MM.1S (cell line): ENCODE results near the gene COX17.

Source experiments
- DNase-seq: peaks from one replicate; pipeline ENCODE4 v3.0.0-alpha.2; 2015
- H2AFZ ChIP-seq: fragments of 300-600 bp; sonication (generic); 2 replicates; pipeline ENCODE4 v1.6.0; 2016; ENCODE audit warnings: antibody characterized with exemption, low read length
- H3F3A ChIP-seq: fragments of 300-600 bp; sonication (generic); 2 replicates; pipeline ENCODE4 v1.6.1; 2016; ENCODE audit warnings: mild to moderate bottlenecking, antibody characterized with exemption, low read length, moderate library complexity, mixed read lengths; ENCODE audit not compliant: insufficient read depth
- H3K27ac ChIP-seq: fragments of 300-600 bp; sonication (generic); 2 replicates; pipeline ENCODE4 v1.5.1; 2016; ENCODE audit warnings: mild to moderate bottlenecking, low read length
- H3K27me3 ChIP-seq: fragments of 300-600 bp; sonication (generic); replicated peaks from 2 replicates; pipeline ENCODE4 v1.6.0; 2016; ENCODE audit warnings: low read length; ENCODE audit not compliant: insufficient read depth
- H3K36me3 ChIP-seq: fragments of 300-600 bp; sonication (generic); replicated peaks from 2 replicates; pipeline ENCODE4 v1.6.1; 2016; ENCODE audit warnings: mild to moderate bottlenecking, low read length, mixed read lengths; ENCODE audit not compliant: insufficient read depth
- H3K4me1 ChIP-seq: fragments of 300-600 bp; sonication (generic); 2 replicates; pipeline ENCODE4 v1.6.1; 2016; ENCODE audit warnings: low read length, mixed read lengths
- H3K4me2 ChIP-seq: fragments of 300-600 bp; sonication (generic); 2 replicates; pipeline ENCODE4 v1.6.0; 2016; ENCODE audit warnings: low read depth, low read length
- H3K4me3 ChIP-seq: fragments of 300-600 bp; sonication (generic); 2 replicates; pipeline ENCODE4 v1.5.1; 2016; ENCODE audit warnings: low read length, mixed read lengths
- H3K79me2 ChIP-seq: fragments of 300-600 bp; sonication (generic); 2 replicates; pipeline ENCODE4 v1.6.1; 2016; ENCODE audit warnings: mixed run types, low read length, mixed read lengths
- H3K9ac ChIP-seq: fragments of 300-600 bp; sonication (generic); 2 replicates; pipeline ENCODE4 v1.6.1; 2016; ENCODE audit warnings: low read length, mixed read lengths
- H3K9me2 ChIP-seq: fragments of 300-600 bp; sonication (generic); replicated peaks from 2 replicates; pipeline ENCODE4 v1.6.1; 2016; ENCODE audit warnings: mild to moderate bottlenecking, low read length, mixed read lengths; ENCODE audit not compliant: insufficient read depth
- H3K9me3 ChIP-seq: fragments of 300-600 bp; sonication (generic); replicated peaks from 2 replicates; pipeline ENCODE4 v1.6.1; 2016; ENCODE audit warnings: mild to moderate bottlenecking, low read length, mixed read lengths; ENCODE audit not compliant: insufficient read depth
- H4K20me1 ChIP-seq: fragments of 300-600 bp; sonication (generic); 2 replicates; pipeline ENCODE4 v1.6.1; 2016; ENCODE audit warnings: mild to moderate bottlenecking, low read length, moderate library complexity, mixed read lengths; ENCODE audit not compliant: insufficient read depth
- CTCF ChIP-seq: fragments of 300-600 bp; sonication (generic); IDR thresholded peaks from 2 replicates; pipeline ENCODE4 v1.5.1; 2016; ENCODE audit warnings: antibody characterized with exemption, low read length, mixed read lengths
- EZH2 ChIP-seq: fragments of 300-600 bp; sonication (generic); optimal IDR thresholded peaks from 2 replicates; pipeline ENCODE3; 2017; ENCODE audit warnings: low read depth, mild to moderate bottlenecking, antibody characterized with exemption, low read length, mixed read lengths
- EZH2phosphoT487 ChIP-seq: fragments of 300-600 bp; sonication (generic); IDR thresholded peaks from 2 replicates; pipeline ENCODE4 v1.6.1; 2018; ENCODE audit warnings: antibody characterized with exemption, low read length

COX17 gene

GRCh38 chr3:119624002-119624720 is 53.0 kb downstream of the COX17 start:
- Histone ChIP-seq H3K9ac (no peak overlapping the region), H3K4me1 (peaks cover 2% of the 10 kb centered on the region; the same call in 1 of the 2 replicates), H3K4me3 (no peak overlapping the region), H3K36me3 (no peaks in the 10 kb centered on the region), H3K9me2 (no peaks in the 10 kb centered on the region), H3F3A (no peaks in the 10 kb centered on the region), H3K4me2 (no peak overlapping the region), H4K20me1 (no peaks in the 10 kb centered on the region), H3K79me2 (no peaks in the 10 kb centered on the region), H3K9me3 (no peaks in the 10 kb centered on the region), H2AFZ (no peak overlapping the region), H3K27ac (no peak overlapping the region), H3K27me3 (no peaks in the 10 kb centered on the region)
- TF ChIP-seq EZH2phosphoT487 (no peak), CTCF (no peak), EZH2 (no peak)
- DNase-seq = no peak

- H3K9ac ChIP-seq = no peak overlapping the region
- peaks cover 4% of the 10 kb centered on the region; the same call in 1 of the 2 replicates for H3K4me1 ChIP-seq
- H4K20me1 ChIP-seq = no peaks in the 10 kb centered on the region
- no peak overlapping the region for H2AFZ ChIP-seq
- no peaks in the 10 kb centered on the region for H3K79me2 ChIP-seq
- H3K36me3 ChIP-seq = no peaks in the 10 kb centered on the region
- H3K27ac ChIP-seq = no peak overlapping the region
- no peaks in the 10 kb centered on the region for H3K9me2 ChIP-seq
- no peaks in the 10 kb centered on the region for H3K27me3 ChIP-seq
- no peaks in the 10 kb centered on the region for H3F3A ChIP-seq
- TF ChIP-seq EZH2phosphoT487 = no peak
- TF ChIP-seq CTCF = no peak
- no peak for TF ChIP-seq EZH2
- no peak overlapping the region for H3K4me2 ChIP-seq
- H3K4me3 ChIP-seq = no peak overlapping the region
- no peak for DNase-seq
- no peaks in the 10 kb centered on the region for H3K9me3 ChIP-seq
Observed at GRCh38 chr3:119620899-119621298, 56.3 kb downstream of the COX17 start.
